ENCODE results near the gene DEUP1. TPM values are rescaled to one million over a fixed set of nuclear protein-coding genes. Genes with fewer than 3 reads are reported as not detected.
"Not testable (repeated sequence)": the region's sequence is repeated elsewhere in the genome, so short reads cannot be mapped to it uniquely, and the experiment has no call there.

Gene DEUP1, protein sequence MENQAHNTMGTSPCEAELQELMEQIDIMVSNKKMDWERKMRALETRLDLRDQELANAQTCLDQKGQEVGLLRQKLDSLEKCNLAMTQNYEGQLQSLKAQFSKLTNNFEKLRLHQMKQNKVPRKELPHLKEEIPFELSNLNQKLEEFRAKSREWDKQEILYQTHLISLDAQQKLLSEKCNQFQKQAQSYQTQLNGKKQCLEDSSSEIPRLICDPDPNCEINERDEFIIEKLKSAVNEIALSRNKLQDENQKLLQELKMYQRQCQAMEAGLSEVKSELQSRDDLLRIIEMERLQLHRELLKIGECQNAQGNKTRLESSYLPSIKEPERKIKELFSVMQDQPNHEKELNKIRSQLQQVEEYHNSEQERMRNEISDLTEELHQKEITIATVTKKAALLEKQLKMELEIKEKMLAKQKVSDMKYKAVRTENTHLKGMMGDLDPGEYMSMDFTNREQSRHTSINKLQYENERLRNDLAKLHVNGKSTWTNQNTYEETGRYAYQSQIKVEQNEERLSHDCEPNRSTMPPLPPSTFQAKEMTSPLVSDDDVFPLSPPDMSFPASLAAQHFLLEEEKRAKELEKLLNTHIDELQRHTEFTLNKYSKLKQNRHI
- 0.17 TPM for polyA plus RNA-seq (2013, experiment 1 of 2; ENCODE audit: insufficient read length)
- not detected for polyA plus RNA-seq (2013, experiment 2 of 2; ENCODE audit: insufficient read length)

DNA sequence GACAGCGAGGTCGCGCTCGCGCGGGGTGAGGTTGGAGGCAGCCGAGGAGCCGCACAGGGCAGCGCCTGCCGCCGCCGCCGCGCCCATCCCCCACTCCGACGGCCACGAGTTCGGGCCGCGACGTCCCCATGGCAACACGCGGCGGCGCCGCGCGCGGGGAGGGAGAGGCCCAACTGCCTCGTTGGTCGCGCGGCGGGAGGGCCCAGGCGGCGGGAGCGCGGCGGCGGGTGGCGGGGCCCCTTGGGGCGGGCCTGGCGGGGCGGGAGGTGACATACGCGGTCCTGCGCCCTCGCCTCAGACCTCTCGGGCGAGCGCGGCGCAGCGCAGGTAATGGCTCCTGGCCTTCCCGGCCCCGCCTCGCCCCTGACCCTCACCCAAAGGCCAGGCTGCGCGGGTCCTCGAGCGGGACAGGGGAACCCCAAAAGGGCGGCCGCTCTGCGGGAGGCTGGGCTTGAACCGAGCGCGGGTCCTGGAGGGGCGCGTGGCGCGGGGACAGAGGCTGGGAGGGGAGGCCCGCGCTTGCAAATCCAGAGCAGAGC, at the start of gene DEUP1:
TSS of gene DEUP1 (plus strand) at position 297 of the 539 bp plus-strand sequence. CDS start 1,518 bp downstream, outside the sequence.
- DNase-seq: peak; percentile 30

- DNase-seq: no peak
Observed at GRCh38 chr11:93285430-93285829, 45.1 kb upstream of the DEUP1 start.

DNA sequence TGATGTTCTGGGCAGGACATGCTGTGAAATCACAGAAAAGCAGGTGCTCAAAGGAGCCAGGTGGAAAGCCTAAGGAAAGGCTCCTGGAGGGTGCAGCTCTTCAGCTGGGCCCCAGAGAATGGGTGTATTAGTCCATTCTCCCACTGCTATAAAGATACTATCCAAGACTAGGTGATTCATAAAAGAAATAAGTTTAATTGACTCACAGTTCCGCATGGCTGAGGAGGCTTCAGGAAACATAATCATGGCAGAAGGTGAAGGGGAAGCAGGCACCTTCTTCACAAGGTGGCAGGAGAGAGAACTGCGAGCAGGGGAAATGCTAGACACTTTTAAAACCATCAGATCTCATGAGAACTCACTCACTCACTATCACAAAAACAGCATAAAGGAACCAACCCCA, 43.1 kb upstream of the DEUP1 start:
- no peak for DNase-seq

GRCh38 chr11:93288079-93288478, 42.5 kb upstream of the DEUP1 start:
- DNase-seq: no peak

DNA sequence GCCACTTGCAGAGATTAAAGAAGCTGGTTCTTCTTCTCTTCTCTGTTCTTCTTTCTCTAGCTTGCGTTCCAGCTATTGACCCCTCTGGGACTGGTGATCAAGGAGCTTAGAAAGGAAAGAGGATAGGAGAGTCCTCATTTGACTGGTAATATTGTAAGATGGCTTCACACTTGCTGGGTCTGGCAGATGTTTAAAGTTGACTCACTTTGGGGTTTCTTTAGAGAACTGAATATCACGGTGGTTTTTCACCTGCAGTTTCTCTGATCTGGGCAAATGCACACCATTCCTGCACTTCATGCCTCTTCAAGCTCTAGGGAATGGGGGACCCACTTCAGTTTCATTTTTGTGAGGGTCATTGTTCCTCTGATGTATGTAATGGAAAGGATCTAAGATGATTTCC, 41.8 kb upstream of the DEUP1 start:
- DNase-seq: no peak

DNA sequence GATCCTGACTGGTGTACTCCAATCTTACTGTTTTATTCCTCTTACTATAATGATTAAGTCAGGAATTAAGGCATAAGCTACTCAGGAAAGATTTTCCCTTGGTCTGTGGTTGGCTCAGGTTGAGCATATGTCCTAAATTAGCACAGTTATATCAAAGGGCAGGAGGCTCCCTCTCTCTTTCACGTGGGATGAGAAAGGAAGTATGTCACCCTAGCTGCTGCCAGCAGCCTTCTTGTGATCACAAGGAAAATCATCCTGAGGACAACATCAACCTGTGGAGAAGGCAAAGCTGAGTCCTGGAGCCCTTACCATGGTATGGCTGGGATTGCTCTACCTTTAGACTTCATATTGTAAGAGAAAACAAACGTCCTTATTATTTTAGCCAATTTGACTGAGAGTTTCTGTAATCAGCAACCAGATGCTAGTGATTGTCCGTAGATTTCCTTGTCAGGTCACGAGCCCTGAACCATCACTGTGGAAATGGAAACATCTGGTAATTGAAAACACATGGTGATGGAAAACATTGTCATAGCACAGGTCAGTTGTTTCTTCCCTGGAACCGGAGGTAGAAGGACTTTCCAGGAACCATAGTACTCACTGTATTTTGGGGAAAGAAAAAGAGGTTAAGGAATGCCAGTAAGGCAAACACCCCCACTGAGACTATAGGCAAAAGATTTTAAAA, 40.6 kb upstream of the DEUP1 start:
- DNase-seq: no peak

DNA sequence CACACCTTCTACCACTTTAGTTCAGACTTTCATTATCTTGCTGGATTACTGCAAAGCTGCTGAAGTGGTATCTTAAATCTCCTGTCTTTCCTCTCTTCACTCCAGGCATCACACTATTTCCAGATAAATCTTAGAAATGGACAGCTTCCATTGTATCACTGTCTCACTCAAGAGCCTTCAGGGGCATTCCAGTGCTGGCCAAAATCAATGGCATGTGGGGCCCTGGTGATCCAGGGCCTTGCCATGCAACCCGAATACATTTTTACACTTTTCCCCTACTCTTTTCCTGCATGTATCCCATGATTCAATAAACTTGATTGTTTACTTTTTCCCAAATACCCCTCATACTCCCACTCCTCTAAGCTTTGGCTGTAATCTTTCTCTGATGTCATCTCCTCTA, 39.4 kb upstream of the DEUP1 start:
- DNase-seq: no peak

DNA sequence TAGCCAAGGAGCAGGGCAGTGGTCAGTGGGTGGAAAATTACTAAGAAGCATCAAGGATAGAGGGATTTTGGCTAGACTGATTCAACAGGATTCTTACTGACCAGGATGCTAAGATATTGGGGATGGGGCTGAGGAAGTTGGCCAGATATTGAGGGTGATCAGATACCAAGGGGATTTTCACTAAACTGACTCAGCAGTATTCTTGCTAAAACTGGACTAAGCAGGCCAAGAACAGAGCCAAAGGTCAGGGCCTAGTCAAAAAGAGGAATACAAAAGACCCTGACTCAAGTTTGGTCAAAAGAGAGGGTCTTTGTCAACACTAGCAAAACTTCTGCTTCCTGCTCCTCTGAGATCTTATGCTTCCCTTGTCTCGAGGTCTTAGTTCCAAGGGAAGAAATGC, 38.6 kb upstream of the DEUP1 start:
- DNase-seq: no peak

DNA sequence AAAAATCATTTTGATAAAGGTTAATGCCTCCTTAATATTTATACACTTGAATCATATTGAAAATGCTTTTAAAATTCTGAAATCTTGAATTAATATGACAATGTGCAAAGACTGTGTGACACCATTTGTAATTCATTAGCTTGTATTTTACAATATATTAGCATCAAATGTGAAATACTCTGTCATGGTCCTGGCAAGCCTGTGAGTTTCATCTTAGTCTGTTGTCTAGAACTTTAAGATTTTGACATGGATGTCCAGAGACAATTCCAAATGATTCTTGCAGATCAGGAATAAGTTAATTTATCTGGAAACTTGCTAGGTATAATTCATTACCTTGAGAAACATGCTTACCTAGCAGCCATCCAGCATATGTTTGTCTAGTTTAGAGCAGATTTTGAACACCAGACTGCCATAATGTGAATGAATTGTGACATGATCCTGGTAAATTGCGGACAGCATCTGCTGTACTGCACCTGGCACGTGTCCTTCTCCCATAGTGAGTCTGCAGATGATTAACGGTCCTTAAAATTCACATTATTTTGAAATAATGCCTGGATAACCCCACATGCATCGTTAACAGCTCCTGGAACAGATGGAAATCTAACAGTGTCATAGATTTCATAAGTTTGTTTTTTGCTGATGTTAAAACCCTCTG, 34.5 kb upstream of the DEUP1 start:
- DNase-seq: no peak

GRCh38 chr11:93303689-93304088, 26.9 kb upstream of the DEUP1 start:
- DNase-seq: no peak

DNA sequence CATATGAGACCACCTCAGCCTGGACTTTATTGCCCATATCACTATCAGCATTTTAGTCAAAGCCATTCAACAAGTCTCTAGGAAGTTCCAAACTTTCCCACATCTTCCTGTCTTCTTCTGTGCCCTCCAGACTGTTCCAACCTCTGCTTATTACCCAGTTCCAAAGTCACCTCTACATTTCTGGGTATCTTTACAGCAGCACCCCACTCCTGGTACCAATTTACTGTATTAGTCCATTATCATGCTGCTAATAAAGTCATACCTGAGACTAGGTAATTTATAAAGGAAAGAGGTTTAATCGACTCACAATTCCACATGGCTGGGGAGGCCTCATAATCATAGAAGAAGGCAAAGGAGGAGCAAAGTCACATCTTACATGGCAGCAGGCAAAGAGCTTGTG, 16.1 kb upstream of the DEUP1 start:
- DNase-seq: not testable (repeated sequence)

DNA sequence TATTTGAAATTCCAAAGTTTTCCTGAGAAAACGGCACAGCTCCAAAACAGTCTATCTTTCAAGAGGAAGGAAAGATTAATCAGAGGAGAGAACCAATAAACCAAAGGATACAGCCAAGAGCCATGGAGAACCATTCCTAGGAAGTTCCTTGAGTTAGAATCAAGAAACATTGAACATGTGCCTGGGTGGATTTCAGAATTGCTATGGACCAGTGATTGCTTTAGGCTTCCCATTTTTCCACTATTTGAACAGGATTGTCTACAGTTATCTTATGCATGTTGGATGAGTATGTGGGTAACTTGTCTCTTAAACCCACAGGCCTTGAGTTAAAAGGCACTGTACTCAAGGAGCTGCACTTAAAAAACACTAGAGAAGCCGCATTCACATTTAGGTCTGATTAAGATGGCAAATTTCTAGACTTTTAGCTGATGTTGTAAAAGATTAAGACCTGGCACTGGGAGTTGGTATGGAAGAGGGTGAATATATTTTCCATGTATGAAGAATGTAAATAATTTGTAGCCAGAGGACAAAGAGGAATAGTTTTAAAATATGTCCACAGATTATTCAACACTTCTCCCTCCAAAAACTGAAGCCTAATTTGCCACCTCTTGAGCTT, 11.2 kb upstream of the DEUP1 start:
- DNase-seq: no peak

DNA sequence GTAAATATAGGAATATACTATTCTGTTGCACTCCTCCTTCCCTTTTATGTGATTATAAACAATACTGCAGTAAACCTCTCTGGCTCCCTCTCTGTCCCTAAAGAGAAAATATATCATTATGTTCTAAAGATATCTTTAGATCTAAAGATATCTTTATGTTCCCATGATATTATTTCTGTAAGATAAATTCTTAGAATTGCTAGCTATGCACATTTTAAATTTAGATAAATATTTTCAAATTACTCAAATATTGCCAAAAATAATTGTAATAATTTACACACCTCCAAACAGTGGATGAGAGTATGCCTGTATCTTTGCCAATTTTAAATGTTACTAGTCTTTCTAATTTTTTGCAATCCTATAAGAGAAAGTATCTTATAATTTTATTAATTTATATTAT, 10.3 kb upstream of the DEUP1 start:
- no peak for DNase-seq

- DNase-seq: no peak
Observed at GRCh38 chr11:93322207-93322606, 8.3 kb upstream of the DEUP1 start.

DNA sequence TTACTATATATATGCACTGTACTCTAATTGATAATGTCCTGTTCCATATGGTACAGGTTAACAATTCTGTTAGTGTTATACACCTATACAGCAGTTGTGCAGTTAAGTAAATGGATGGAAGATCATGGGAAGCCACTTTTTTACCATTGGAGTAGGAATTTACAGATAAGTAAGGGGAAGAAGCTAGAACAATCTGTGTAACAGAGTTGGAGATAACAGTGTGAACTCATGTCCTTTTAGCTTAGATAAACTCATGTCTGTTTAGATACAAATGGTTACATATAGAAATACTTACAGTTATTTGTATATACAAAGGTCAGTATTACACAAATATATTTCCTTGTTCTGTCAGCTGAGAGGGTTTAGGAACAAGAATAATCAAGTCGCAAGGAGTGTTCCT, 6.8 kb upstream of the DEUP1 start:
- no peak for DNase-seq

DNA sequence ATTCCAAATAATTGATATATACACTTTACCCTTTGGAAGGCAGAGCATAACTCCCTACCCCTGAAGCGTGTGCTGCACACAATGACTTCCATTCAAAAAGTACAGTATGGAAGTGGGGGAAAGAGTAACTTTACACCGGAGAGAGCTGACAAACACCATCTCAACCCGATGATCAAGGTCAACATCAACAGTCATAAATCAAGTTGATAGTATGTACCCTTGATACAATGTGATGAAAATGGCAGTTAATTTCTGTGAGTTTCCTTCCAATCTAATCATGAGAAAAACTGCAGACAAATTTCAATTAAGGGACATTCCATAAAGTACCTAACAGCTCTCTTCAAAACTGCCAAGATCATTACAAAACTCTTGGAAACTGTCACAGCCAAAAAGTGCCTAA, 6.0 kb upstream of the DEUP1 start:
- DNase-seq: no peak

DNA sequence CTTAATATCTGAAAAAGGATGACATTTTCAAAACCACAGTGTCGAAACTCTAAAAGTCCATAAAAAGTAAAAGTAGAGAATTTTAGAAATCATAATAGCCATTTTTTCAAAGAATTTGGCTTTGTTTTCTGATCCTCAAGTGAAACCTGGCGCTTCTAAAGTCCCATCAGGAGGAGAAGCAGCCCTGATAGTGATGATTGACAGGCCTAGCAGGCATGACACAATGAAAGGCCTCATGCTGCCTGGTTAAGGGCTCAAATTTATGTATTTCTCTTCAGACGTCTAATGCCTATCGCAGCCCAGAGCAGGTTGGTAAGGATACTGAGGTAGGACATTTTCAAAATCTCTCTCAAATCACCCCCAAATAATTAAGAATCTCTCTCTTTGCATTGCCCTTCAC, 3.9 kb upstream of the DEUP1 start:
- no peak for DNase-seq

DNA sequence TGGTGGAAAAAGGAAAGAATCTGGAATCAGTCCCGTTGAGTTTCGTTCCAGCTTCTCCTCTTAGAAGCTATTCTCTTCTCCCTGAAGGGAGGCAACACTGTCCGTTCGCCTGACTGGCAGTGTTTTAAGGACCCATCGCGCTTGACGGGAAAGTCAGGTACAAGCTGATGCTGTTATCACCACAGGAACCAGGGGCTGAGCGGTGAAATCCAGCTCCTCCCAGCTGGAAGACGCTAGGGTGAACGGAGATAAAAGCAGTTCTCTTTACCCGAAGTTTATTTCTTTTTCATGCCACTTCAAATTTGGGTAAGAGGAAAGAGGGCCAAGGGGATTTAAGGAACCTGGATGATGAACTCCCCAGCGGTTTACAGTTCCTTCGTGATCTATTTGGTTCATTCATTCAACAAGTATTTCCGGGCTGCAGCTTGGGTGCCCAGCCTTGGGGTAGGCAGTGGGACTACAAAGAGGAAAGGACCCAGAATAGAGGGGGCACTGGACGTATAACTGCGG, 551 bp upstream of the DEUP1 start:
- peak; percentile 4 for DNase-seq

GRCh38 chr11:93340223-93340622, 9.7 kb downstream of the DEUP1 start:
- DNase-seq: no peak

GRCh38 chr11:93344855-93345333, 14.4 kb downstream of the DEUP1 start:
- DNase-seq: no peak

DNA sequence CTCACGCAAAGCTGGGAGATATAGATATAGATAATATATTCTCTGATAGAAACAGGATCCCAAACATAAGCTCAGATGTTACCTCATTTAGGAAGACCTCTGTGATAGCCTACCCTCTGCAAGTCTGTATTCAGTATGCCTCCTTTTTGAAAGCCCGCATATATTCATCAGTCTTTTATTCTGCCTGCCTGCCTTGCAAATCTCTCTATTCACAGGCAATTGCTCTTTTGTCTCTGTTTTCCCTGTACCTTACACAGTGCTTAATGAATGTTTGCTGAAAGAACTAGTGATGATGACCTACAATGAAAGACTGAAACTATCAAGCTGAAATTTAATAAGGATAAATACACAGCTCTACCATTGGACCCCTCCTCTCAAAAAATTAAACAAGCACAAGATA, 18.4 kb downstream of the DEUP1 start:
- no peak for DNase-seq

- DNase-seq: no peak
Observed at GRCh38 chr11:93350835-93351234, 20.3 kb downstream of the DEUP1 start.
